Measurements from ENCODE around the gene DLL4.

- no peak for TF ChIP-seq CTCF (IDR thresholded peaks at IDR 0.05)
- TF ChIP-seq EP300 (IDR thresholded peaks at IDR 0.05) = no peak
These were observed 16.7 kb upstream of the DLL4 start for GRCh38 chr15:40912478-40912877.

Data from ovary (tissue), 3 donors.